ENCODE data around the gene CREB3L1.

Gene CREB3L1

GRCh38 chr11:46370253-46370652 is 92.8 kb downstream of the CREB3L1 start:
- H3K36me3 ChIP-seq (ENCODE audit: insufficient read depth): no peaks in the 10 kb centered on the region
- H3K27me3 ChIP-seq (ENCODE audit: insufficient read depth, low read depth): no peaks in the 10 kb centered on the region
- H3K4me1 ChIP-seq (ENCODE audit: low read depth, poor library complexity, severe bottlenecking): no peaks in the 10 kb centered on the region
- no peak overlapping the region for H3K4me3 ChIP-seq (IDR thresholded peaks at IDR 0.05; ENCODE audit: insufficient read depth, low read depth, low read length)
- no peak overlapping the region for H3K4me2 ChIP-seq
- H4K20me1 ChIP-seq (ENCODE audit: insufficient read depth): no peaks in the 10 kb centered on the region
- no peak overlapping the region for H2AFZ ChIP-seq (ENCODE audit: low read depth)
- no peak overlapping the region for H3K9ac ChIP-seq
- no peak overlapping the region for H3K27ac ChIP-seq
- no peak for TF ChIP-seq CTCF (conservative IDR thresholded peaks at IDR 0.05; ENCODE audit: low read depth, low read length)
- H3K79me2 ChIP-seq (ENCODE audit: insufficient read depth, low read depth): no peaks in the 10 kb centered on the region

All from KMS-11 (cell line).